Endothelial cell of umbilical vein (primary cell): Measurements from ENCODE around the gene UBE2Q2. TPM values are rescaled to one million over a fixed set of nuclear protein-coding genes. Genes with fewer than 3 reads are reported as not detected.

Source experiments
- BruUV-seq: library from RNA; stranded (reverse); fragments of 400-500 nt; replicated peaks from 2 replicates; lab custom pipeline; 2021; lab: Mats Ljungman, UMichigan
- CTCF ChIA-PET: fragments of 300-600, 350-600 bp; sonication (Branson Sonifier 250); formaldehyde crosslinking; loops from one replicate; lab custom pipeline; 2021; ENCODE audit warnings: antibody characterized with exemption, inconsistent platforms; lab: Charles Lee
- POLR2A ChIA-PET: fragments of 300-600, 350-600 bp; sonication (Branson Sonifier 250); formaldehyde crosslinking; loops from one replicate; lab custom pipeline; 2021; ENCODE audit warnings: antibody characterized with exemption, inconsistent platforms; lab: Charles Lee
- DNase-seq: peaks from one replicate; pipeline ENCODE4 v3.0.0-alpha.2; 2011; ENCODE audit warnings: low read depth, low spot score
- FAIRE-seq: peaks from 2 replicates; lab custom pipeline; 2011; peaks lifted over from hg19 to GRCh38; lab: Jason Lieb, UNC
- H2AFZ ChIP-seq: 2 replicates; pipeline ENCODE4 v1.6.0; 2012; ENCODE audit warnings: low read depth, low read length, control low read depth, inconsistent platforms
- H3K27ac ChIP-seq: 2 replicates; pipeline ENCODE4 v1.5.1; 2011; ENCODE audit warnings: low read depth, mild to moderate bottlenecking, control low read depth, low read length, moderate library complexity; ENCODE audit not compliant: insufficient read depth
- H3K27me3 ChIP-seq, 2 experiments: 2 replicates each; pipeline versions ENCODE4 v1.6.0 to v1.6.1; 2011; ENCODE audit warnings: low read length in 2 of 2, mixed read lengths in 1 of 2; ENCODE audit not compliant: control insufficient read depth in 2 of 2, insufficient read depth in 2 of 2
- H3K36me3 ChIP-seq, 2 experiments: 2 replicates in 1 of 2; 3 replicates in 1 of 2; pipeline ENCODE4 v1.5.1; 2011; ENCODE audit warnings: low read length in 2 of 2, mild to moderate bottlenecking in 1 of 2, moderate library complexity in 1 of 2; ENCODE audit not compliant: control insufficient read depth in 2 of 2, insufficient read depth in 2 of 2; ENCODE audit errors: extremely low read depth in 1 of 2
- H3K4me1 ChIP-seq: 3 replicates; pipeline ENCODE4 v1.5.1; 2011; ENCODE audit warnings: mild to moderate bottlenecking, low read length; ENCODE audit not compliant: control insufficient read depth, insufficient read depth; ENCODE audit errors: extremely low read depth
- H3K4me2 ChIP-seq: 2 replicates; pipeline ENCODE4 v1.6.1; 2011; ENCODE audit warnings: low read length, control low read depth, mixed read lengths; ENCODE audit not compliant: insufficient read depth
- H3K4me3 ChIP-seq, 3 experiments: fragments of 200-600 bp in 1 of 3; sonication (generic), shearing (Covaris generic) in 1 of 3; replicated peaks in 1 of 3; 2 replicates each; pipeline ENCODE4 v1.5.1; 2011 to 2016; ENCODE audit warnings: control low read depth in 3 of 3, low read length in 3 of 3, mild to moderate bottlenecking in 2 of 3, inconsistent platforms in 1 of 3, low read depth in 1 of 3, moderate library complexity in 1 of 3; ENCODE audit not compliant: insufficient read depth in 1 of 3
- H3K79me2 ChIP-seq: 2 replicates; pipeline ENCODE4 v1.6.0; 2012; ENCODE audit warnings: low read length, inconsistent platforms; ENCODE audit not compliant: control insufficient read depth, insufficient read depth
- H3K9ac ChIP-seq: replicated peaks from 2 replicates; pipeline ENCODE3; 2011; ENCODE audit warnings: low read length, control low read depth; ENCODE audit not compliant: insufficient read depth; ENCODE audit errors: extremely low read depth
- H3K9me1 ChIP-seq: replicated peaks from 3 replicates; pipeline ENCODE4 v1.6.0; 2011; ENCODE audit warnings: mild to moderate bottlenecking, low read length; ENCODE audit not compliant: control insufficient read depth, insufficient read depth; ENCODE audit errors: extremely low read depth
- H3K9me3 ChIP-seq: replicated peaks from 2 replicates; pipeline ENCODE4 v1.5.1; 2012; ENCODE audit warnings: low read length, inconsistent platforms; ENCODE audit not compliant: control insufficient read depth, insufficient read depth
- H4K20me1 ChIP-seq: replicated peaks from 2 replicates; pipeline ENCODE3; 2011; ENCODE audit warnings: mild to moderate bottlenecking, low read length; ENCODE audit not compliant: control insufficient read depth, insufficient read depth; ENCODE audit errors: extremely low read depth
- FOS ChIP-seq: IDR thresholded peaks from 2 replicates; pipeline ENCODE4 v1.6.1; 2011; ENCODE audit warnings: mild to moderate bottlenecking, low read length, moderate library complexity, borderline replicate concordance; ENCODE audit not compliant: insufficient read depth
- JUN ChIP-seq: IDR thresholded peaks from 2 replicates; pipeline ENCODE4 v1.6.1; 2011; ENCODE audit warnings: borderline replicate concordance, low read depth; ENCODE audit not compliant: insufficient read length, insufficient read depth
- MAX ChIP-seq: IDR thresholded peaks from 2 replicates; pipeline ENCODE4 v1.6.1; 2011; ENCODE audit not compliant: insufficient read depth, insufficient read length
- POLR2A ChIP-seq: IDR thresholded peaks from 2 replicates; pipeline ENCODE4 v1.6.1; 2012; ENCODE audit warnings: low read depth, mild to moderate bottlenecking, control low read depth, low read length
- POLR2AphosphoS5 ChIP-seq: IDR thresholded peaks from 2 replicates; pipeline ENCODE4 v1.6.1; 2012; ENCODE audit warnings: low read depth, mild to moderate bottlenecking, control low read depth, low read length, moderate library complexity; ENCODE audit not compliant: insufficient read depth
- dilution Hi-C: fragments of 300-500 bp; cut with MboI; formaldehyde crosslinking; loops from one replicate; pipeline ENCODE4 v1.15.0; 2019; ENCODE audit warnings: low sequenced_read_pairs; ENCODE audit not compliant: extremely low pct_ligation_motif_present
- intact Hi-C: fragments of 100-400 bp; cut with micrococcal nuclease; formaldehyde crosslinking; loops from one replicate; pipeline ENCODE4 v1.10.0; 2022
- polyA plus RNA-seq, 4 experiments: library from polyadenylated mRNA; depleted of rRNA in 3 of 4; stranded (reverse) in 3 of 4; unstranded in 1 of 4; fragments of >200 nt; gene quantifications; 2 replicates each; pipeline versions ENCODE4 v1.2.1 to v1.2.3, GENCODE V29; 2011 to 2012; ENCODE audit warnings: missing spikeins in 1 of 4
- total RNA-seq: library from RNA; stranded (reverse); gene quantifications from 2 replicates; pipeline ENCODE4 v1.2.3, GENCODE V29; 2021
- TF ChIP-seq, protein P1 (sequence below), 2 donors: IDR thresholded peaks; 1 replicate in 1 of 2; 2 replicates in 1 of 2; pipeline ENCODE4 v1.5.1; 2011; ENCODE audit warnings: low read length in 2 of 2, mild to moderate bottlenecking in 2 of 2, moderate library complexity in 2 of 2, control low read depth in 1 of 2, inconsistent platforms in 1 of 2, low read depth in 1 of 2; ENCODE audit not compliant: insufficient read depth in 1 of 2; ENCODE audit errors: extremely low read depth in 1 of 2

Gene UBE2Q2
- total and polyA plus RNA-seq, 2 donors (not counting 3 experiments of a cell fraction or from before 2014, with no cell fraction given) = 12.9 to 32.8 TPM

GRCh38 chr15:75943246-75943645 lies 100.0 kb downstream of the UBE2Q2 start:
- no peaks in the 10 kb centered on the region for H3K9me3 ChIP-seq
- no peaks in the 10 kb centered on the region for H3K4me1 ChIP-seq
- no peak for DNase-seq
- BruUV-seq = no TSS peak
- no peaks in the 10 kb centered on the region for H4K20me1 ChIP-seq
- intact Hi-C loops = no loop called here
- H3K27ac ChIP-seq = no peak overlapping the region
- no peak overlapping the region for H2AFZ ChIP-seq
- ChIA-PET POLR2A (interaction anchor here (0.6 kb wide), 1 partner anchor 159 kb away, joined by 7 read pairs; no protein-coding TSS in a partner anchor), CTCF (no interaction called here)
- no peak for FAIRE-seq
- dilution Hi-C loops = no loop called here
- H3K9me1 ChIP-seq = no peaks in the 10 kb centered on the region
- no peak overlapping the region for H3K9ac ChIP-seq
- no peak overlapping the region for H3K4me2 ChIP-seq
- peaks cover 0 to 2% of the 10 kb centered on the region in 2 experiments for H3K27me3 ChIP-seq
- TF ChIP-seq POLR2A (no peak), JUN (no peak), POLR2AphosphoS5 (no peak), FOS (no peak), MAX (no peak)
- TF ChIP-seq, protein P1, sequence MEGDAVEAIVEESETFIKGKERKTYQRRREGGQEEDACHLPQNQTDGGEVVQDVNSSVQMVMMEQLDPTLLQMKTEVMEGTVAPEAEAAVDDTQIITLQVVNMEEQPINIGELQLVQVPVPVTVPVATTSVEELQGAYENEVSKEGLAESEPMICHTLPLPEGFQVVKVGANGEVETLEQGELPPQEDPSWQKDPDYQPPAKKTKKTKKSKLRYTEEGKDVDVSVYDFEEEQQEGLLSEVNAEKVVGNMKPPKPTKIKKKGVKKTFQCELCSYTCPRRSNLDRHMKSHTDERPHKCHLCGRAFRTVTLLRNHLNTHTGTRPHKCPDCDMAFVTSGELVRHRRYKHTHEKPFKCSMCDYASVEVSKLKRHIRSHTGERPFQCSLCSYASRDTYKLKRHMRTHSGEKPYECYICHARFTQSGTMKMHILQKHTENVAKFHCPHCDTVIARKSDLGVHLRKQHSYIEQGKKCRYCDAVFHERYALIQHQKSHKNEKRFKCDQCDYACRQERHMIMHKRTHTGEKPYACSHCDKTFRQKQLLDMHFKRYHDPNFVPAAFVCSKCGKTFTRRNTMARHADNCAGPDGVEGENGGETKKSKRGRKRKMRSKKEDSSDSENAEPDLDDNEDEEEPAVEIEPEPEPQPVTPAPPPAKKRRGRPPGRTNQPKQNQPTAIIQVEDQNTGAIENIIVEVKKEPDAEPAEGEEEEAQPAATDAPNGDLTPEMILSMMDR (IDR thresholded peaks at IDR 0.05; ENCODE audit: extremely low read depth in 1 of 2, insufficient read depth in 1 of 2, low read depth in 1 of 2, low read length in 2 of 2) = no peak
- H3K36me3 ChIP-seq = no peaks in the 10 kb centered on the region
- no peak overlapping the region for H3K4me3 ChIP-seq
- no peaks in the 10 kb centered on the region for H3K79me2 ChIP-seq
